Vagina (tissue), 2 donors: ENCODE results near the gene R3HDM2. TPM values are rescaled to one million over a fixed set of nuclear protein-coding genes. Genes with fewer than 3 reads are reported as not detected.

ENCODE experiments used
- DNase-seq, 2 donors: peaks; one replicate each; pipeline ENCODE4 v3.0.0-alpha.2; 2017; ENCODE audit errors: extremely low spot score in 2 of 2
- H3K27ac ChIP-seq: fragments of 200-600 bp; sonication (generic); one replicate; pipeline ENCODE4 v1.5.1; 2019
- H3K27me3 ChIP-seq: fragments of 200-600 bp; sonication (generic); one replicate; pipeline ENCODE4 v1.5.1; 2019
- H3K36me3 ChIP-seq, 2 donors: fragments of 200-600 bp; sonication (generic); one replicate each; pipeline ENCODE4 v1.5.1; 2017 to 2019
- H3K4me1 ChIP-seq: fragments of 200-600 bp; sonication (generic); one replicate; pipeline ENCODE4 v1.5.1; 2019
- H3K4me3 ChIP-seq, 2 donors: fragments of 200-600 bp; sonication (generic); 1 replicate in 1 of 2; 2 replicates in 1 of 2; pipeline ENCODE4 v1.5.1; 2016 to 2019
- H3K9me3 ChIP-seq: fragments of 200-600 bp; sonication (generic); one replicate; pipeline ENCODE4 v1.5.1; 2019
- POLR2A ChIP-seq, 2 donors: fragments of 450-650 bp; IDR thresholded peaks; one replicate each; pipeline ENCODE4 v1.6.1; 2017; ENCODE audit warnings: antibody characterized with exemption in 2 of 2, mild to moderate bottlenecking in 2 of 2, moderate library complexity in 2 of 2
- POLR2AphosphoS5 ChIP-seq, 2 donors: sonication (generic); formaldehyde crosslinking; IDR thresholded peaks; one replicate each; pipeline ENCODE4 v1.9.0; 2017; ENCODE audit warnings: antibody characterized with exemption in 2 of 2, mild to moderate bottlenecking in 2 of 2, low read depth in 1 of 2; ENCODE audit not compliant: insufficient read depth in 1 of 2
- intact Hi-C: fragments of 100-400 bp; cut with DNase I; formaldehyde crosslinking; loops from one replicate; pipeline ENCODE4 v1.15.1; 2023
- total RNA-seq: library from RNA; depleted of rRNA; stranded (reverse); fragments of >200 nt; gene quantifications from one replicate; pipeline ENCODE4 v1.2.3, GENCODE V29; 2016
- TF ChIP-seq, protein P1 (sequence below), 3 experiments: fragments of 450-650 bp in 2 of 3; fragments of 200-600 bp in 1 of 3; sonication (generic) in 1 of 3; IDR thresholded peaks; one replicate each; pipeline ENCODE4 v1.5.1; 2017 to 2019; ENCODE audit warnings: antibody characterized with exemption in 3 of 3, mild to moderate bottlenecking in 2 of 3, moderate library complexity in 2 of 3

R3HDM2 gene
- total RNA-seq, 1 donor from 2014 or later: 44.2 TPM

- no peak for DNase-seq
- peaks cover 0 to 30% of the 10 kb centered on the region in 2 donors for H3K36me3 ChIP-seq
- TF ChIP-seq, protein P1, sequence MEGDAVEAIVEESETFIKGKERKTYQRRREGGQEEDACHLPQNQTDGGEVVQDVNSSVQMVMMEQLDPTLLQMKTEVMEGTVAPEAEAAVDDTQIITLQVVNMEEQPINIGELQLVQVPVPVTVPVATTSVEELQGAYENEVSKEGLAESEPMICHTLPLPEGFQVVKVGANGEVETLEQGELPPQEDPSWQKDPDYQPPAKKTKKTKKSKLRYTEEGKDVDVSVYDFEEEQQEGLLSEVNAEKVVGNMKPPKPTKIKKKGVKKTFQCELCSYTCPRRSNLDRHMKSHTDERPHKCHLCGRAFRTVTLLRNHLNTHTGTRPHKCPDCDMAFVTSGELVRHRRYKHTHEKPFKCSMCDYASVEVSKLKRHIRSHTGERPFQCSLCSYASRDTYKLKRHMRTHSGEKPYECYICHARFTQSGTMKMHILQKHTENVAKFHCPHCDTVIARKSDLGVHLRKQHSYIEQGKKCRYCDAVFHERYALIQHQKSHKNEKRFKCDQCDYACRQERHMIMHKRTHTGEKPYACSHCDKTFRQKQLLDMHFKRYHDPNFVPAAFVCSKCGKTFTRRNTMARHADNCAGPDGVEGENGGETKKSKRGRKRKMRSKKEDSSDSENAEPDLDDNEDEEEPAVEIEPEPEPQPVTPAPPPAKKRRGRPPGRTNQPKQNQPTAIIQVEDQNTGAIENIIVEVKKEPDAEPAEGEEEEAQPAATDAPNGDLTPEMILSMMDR (IDR thresholded peaks at IDR 0.05): no peak
- TF ChIP-seq POLR2A (IDR thresholded peaks at IDR 0.05): no peak
- TF ChIP-seq POLR2AphosphoS5 (IDR thresholded peaks at IDR 0.05; ENCODE audit: insufficient read depth in 1 of 2, low read depth in 1 of 2): no peak
- peaks cover 5% of the 10 kb centered on the region for H3K27me3 ChIP-seq
- peak overlapping the region; percentile 72 for H3K27ac ChIP-seq
- peaks cover 69% of the 10 kb centered on the region for H3K4me1 ChIP-seq
- peak overlapping the region; percentile 2 to 33 for H3K4me3 ChIP-seq
- no peaks in the 10 kb centered on the region for H3K9me3 ChIP-seq
- intact Hi-C loops: no loop called here
These were observed 194.5 kb downstream of the R3HDM2 start for GRCh38 chr12:57236201-57236924.

DNA sequence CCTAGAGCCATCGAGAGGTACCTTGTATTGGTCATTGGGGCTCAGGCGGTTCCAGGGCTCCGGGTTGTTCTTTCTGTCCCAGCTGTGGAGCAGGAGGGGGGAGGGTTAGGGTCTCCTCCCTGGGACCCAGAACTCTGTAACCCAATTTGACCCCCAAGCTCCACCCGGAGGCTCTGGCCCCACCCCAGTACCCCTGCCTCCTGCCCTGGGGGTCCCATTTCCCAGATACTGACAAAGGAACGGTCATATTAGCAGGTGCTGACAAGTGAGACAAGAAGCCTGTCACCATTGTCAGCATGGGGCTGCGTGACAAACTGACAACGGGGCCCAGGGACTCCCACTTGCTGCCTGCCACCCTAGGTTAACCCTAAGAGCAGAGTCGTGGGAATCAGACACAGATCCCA lies 195.1 kb downstream of the R3HDM2 start:
- Histone ChIP-seq H3K4me1 (peaks cover 69% of the 10 kb centered on the region), H3K4me3 (peak overlapping the region; percentile 2 to 33), H3K36me3 (peaks cover 0 to 32% of the 10 kb centered on the region in 2 donors), H3K27me3 (no peaks in the 10 kb centered on the region), H3K27ac (peak overlapping the region; percentile 72), H3K9me3 (no peaks in the 10 kb centered on the region)
- intact Hi-C loops: no loop called here
- DNase-seq: no peak
- TF ChIP-seq, protein P1 (IDR thresholded peaks at IDR 0.05): no peak
- no peak for TF ChIP-seq POLR2A (IDR thresholded peaks at IDR 0.05)
- TF ChIP-seq POLR2AphosphoS5 (IDR thresholded peaks at IDR 0.05; ENCODE audit: insufficient read depth in 1 of 2, low read depth in 1 of 2): no peak

DNA sequence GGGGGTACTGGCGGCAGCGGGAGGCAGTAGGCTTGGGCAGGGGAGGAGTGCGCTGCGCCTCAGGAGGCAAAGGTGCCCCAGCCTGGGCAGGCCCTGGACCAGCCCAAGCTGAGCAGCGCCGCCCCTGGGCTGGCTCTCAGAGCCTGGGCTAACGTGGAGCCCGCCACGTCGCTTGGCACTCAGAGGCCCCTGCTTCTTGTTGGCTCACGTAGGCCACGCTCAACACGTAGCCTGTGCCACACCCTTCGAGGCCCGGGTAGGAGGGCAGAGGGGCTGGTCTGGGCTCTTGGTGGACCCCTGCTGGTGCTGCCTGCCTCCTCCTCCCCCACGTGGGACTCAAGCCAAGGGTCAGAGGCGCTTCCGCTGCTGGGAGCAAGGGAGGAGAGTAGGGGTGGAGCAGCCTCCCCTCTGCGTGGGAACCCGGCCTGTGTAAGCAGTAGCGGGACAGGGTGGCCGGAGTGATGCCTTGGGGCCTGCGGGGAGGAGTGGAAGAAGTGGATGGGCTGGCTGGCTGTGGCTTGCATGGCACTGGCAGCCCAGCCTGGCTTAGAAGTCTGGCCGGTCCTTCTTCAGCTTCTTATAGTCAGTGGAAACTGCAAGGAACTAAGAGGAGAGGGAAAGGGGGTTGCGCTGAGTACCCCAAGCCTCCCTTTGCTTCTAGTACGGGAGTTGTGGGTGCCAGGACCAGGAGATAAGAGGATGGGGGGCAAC lies 195.7 kb downstream of the R3HDM2 start:
- H3K27me3 ChIP-seq: no peaks in the 10 kb centered on the region

GRCh38 chr12:57234571-57235016 lies 196.2 kb downstream of the R3HDM2 start:
- Histone ChIP-seq H3K9me3 (no peaks in the 10 kb centered on the region), H3K27me3 (no peaks in the 10 kb centered on the region), H3K4me1 (peaks cover 67% of the 10 kb centered on the region), H3K4me3 (peak overlapping the region in 1 of 2 donors; percentile 33), H3K36me3 (peaks cover 0 to 32% of the 10 kb centered on the region in 2 donors), H3K27ac (peak overlapping the region; percentile 72)
- intact Hi-C loops: no loop called here
- TF ChIP-seq POLR2AphosphoS5 (IDR thresholded peaks at IDR 0.05; ENCODE audit: insufficient read depth in 1 of 2, low read depth in 1 of 2) (no peak), POLR2A (IDR thresholded peaks at IDR 0.05) (no peak)
- TF ChIP-seq, protein P1 (IDR thresholded peaks at IDR 0.05): no peak
- no peak for DNase-seq

More for the DNA sequence above, 195.7 kb downstream of the R3HDM2 start:
- DNase-seq: no peak
- peaks cover 0 to 32% of the 10 kb centered on the region in 2 donors for H3K36me3 ChIP-seq
- TF ChIP-seq, protein P1 (IDR thresholded peaks at IDR 0.05): no peak
- TF ChIP-seq POLR2AphosphoS5 (IDR thresholded peaks at IDR 0.05; ENCODE audit: insufficient read depth in 1 of 2, low read depth in 1 of 2) (peak in 1 of 2 donors; percentile 51), POLR2A (IDR thresholded peaks at IDR 0.05) (no peak)
- H3K9me3 ChIP-seq: no peaks in the 10 kb centered on the region
- H3K4me3 ChIP-seq: peak overlapping the region in 1 of 2 donors; percentile 33
- H3K4me1 ChIP-seq: peaks cover 69% of the 10 kb centered on the region
- H3K27ac ChIP-seq: peak overlapping the region; percentile 72
- intact Hi-C loops: no loop called here
